ENCODE results near the gene CYP4F22. TPM values are rescaled to one million over a fixed set of nuclear protein-coding genes. Genes with fewer than 3 reads are reported as not detected.
"Not testable (repeated sequence)": the region's sequence is repeated elsewhere in the genome, so short reads cannot be mapped to it uniquely, and the experiment has no call there.

The CYP4F22 gene
- polyA plus RNA-seq = not detected

- Mint-ChIP-seq H3K4me3 (peak within 1 kb of the TSS in 2 of 4 donors; percentile 74 to 85), H3K27me3 (peaks cover 55% of the 10 kb centered on the region), H3K4me1 (peaks cover 0 to 6% (median 5%) of the 10 kb centered on the region in 3 donors), H3K9me3 (peaks cover 0 to 2% (median 0%) of the 10 kb centered on the region in 3 donors), H3K36me3 (no peaks in the 10 kb centered on the region), H3K27ac (no peak within 1 kb of the TSS)
Observed at GRCh38 chr19:15508035-15508710, at the start of gene CYP4F22. TSS of gene CYP4F22 (plus strand) at chr19:15508525. CDS start at chr19:15525337, 16,812 bp downstream.

GRCh38 chr19:15461694-15462093, 46.6 kb upstream of the CYP4F22 start:
- peak overlapping the region; percentile 39 to 81 (median 67) for H3K27ac Mint-ChIP-seq
- peak overlapping the region in 1 of 4 donors; percentile 34 for H3K4me3 Mint-ChIP-seq
- H3K4me1 Mint-ChIP-seq = peaks cover 16 to 19% (median 17%) of the 10 kb centered on the region in 3 donors

GRCh38 chr19:15463861-15464371, 44.4 kb upstream of the CYP4F22 start:
- peaks cover 25 to 35% (median 27%) of the 10 kb centered on the region in 3 donors for H3K4me1 Mint-ChIP-seq
- H3K27me3 Mint-ChIP-seq = peaks cover 8% of the 10 kb centered on the region
- peaks cover 7% of the 10 kb centered on the region for H3K36me3 Mint-ChIP-seq
- peak overlapping the region; percentile 92 to 94 (median 92) for H3K27ac Mint-ChIP-seq
- no peaks in the 10 kb centered on the region for H3K9me3 Mint-ChIP-seq
- peak overlapping the region; percentile 91 to 98 (median 96) for H3K4me3 Mint-ChIP-seq

More at GRCh38 chr19:15461694-15462093, 46.6 kb upstream of the CYP4F22 start:
- Mint-ChIP-seq H3K36me3 (peaks cover 6% of the 10 kb centered on the region), H3K9me3 (no peaks in the 10 kb centered on the region), H3K27me3 (no peaks in the 10 kb centered on the region)

GRCh38 chr19:15464394-15465385, 43.6 kb upstream of the CYP4F22 start, which contains the start of gene RASAL3:
TSS of gene RASAL3 (minus strand) at chr19:15464544. CDS start at chr19:15464358, 186 bp downstream.
- Mint-ChIP-seq H3K9me3 (no peaks in the 10 kb centered on the region), H3K27ac (peak within 1 kb of the TSS; percentile 92 to 94 (median 93)), H3K27me3 (peaks cover 14% of the 10 kb centered on the region), H3K36me3 (peaks cover 7% of the 10 kb centered on the region), H3K4me3 (peak within 1 kb of the TSS; percentile 91 to 98 (median 96)), H3K4me1 (peaks cover 30 to 40% (median 31%) of the 10 kb centered on the region in 3 donors)

DNA sequence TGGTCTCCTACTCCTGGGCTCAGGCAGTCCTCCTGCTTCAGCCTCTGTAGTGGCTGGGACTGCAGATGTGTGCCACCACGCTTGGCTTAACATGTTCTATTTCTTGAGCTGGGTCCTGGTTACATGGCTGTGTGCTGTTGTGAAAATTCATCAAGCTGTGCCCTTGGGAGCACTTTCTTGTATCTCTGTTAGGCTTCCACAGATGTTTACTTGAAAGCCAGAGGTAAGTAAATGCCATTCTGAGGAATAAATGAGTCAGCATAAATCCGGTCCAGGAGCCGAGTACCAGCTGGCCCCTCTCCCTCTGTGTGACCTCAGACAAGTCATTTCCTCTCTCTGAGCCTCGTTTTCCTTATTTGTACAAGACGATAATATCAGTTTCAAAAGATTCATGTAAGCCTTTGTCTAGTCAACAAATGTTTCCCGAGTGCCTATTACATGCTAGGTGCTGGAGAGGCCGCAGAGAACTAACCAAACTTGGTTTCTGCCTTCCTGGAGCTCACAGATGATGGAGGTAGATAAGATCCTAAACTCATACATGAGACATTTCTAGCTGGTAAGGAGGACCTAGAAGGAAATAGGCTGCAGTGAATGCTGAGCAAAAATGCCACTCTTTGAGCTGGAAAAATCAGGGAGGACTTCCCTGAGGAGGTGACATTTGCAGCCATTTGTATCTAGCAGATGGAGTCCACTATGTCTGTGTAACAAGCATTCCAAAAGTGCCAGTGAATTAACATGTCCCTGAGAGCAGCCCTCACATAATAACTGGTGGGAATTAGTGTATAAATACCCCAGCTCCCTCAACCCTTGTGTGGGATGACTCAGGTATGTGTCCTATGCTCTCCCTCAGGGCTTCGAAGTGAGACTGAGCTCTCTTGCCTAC, 41.2 kb upstream of the CYP4F22 start:
- Mint-ChIP-seq H3K9me3 (no peaks in the 10 kb centered on the region), H3K36me3 (peaks cover 3% of the 10 kb centered on the region), H3K4me1 (peaks cover 30 to 43% (median 35%) of the 10 kb centered on the region in 3 donors), H3K27ac (peak overlapping the region; percentile 7 to 18 (median 13)), H3K27me3 (peaks cover 23% of the 10 kb centered on the region), H3K4me3 (peak overlapping the region in 3 of 4 donors; percentile 34 to 69 (median 68))

- peaks cover 3% of the 10 kb centered on the region for H3K36me3 Mint-ChIP-seq
- H3K27me3 Mint-ChIP-seq = peaks cover 23% of the 10 kb centered on the region
- H3K4me3 Mint-ChIP-seq = peak overlapping the region in 1 of 4 donors; percentile 45
- H3K4me1 Mint-ChIP-seq = peaks cover 27 to 39% (median 35%) of the 10 kb centered on the region in 3 donors
- H3K9me3 Mint-ChIP-seq = no peaks in the 10 kb centered on the region
- H3K27ac Mint-ChIP-seq = peak overlapping the region in 1 of 3 donors; percentile 18
Observed at GRCh38 chr19:15467734-15468214, 40.6 kb upstream of the CYP4F22 start.

- Mint-ChIP-seq H3K9me3 (no peaks in the 10 kb centered on the region), H3K27ac (peak overlapping the region in 1 of 3 donors; percentile 16), H3K4me1 (peaks cover 28 to 39% (median 28%) of the 10 kb centered on the region in 3 donors), H3K36me3 (peaks cover 3% of the 10 kb centered on the region), H3K27me3 (peaks cover 23% of the 10 kb centered on the region), H3K4me3 (peak overlapping the region; percentile 24 to 90 (median 84))
Observed at GRCh38 chr19:15468675-15469512, 39.4 kb upstream of the CYP4F22 start.

- peaks cover 3% of the 10 kb centered on the region for H3K36me3 Mint-ChIP-seq
- no peak overlapping the region for H3K27ac Mint-ChIP-seq
- peaks cover 23% of the 10 kb centered on the region for H3K27me3 Mint-ChIP-seq
- peaks cover 22 to 35% (median 24%) of the 10 kb centered on the region in 3 donors for H3K4me1 Mint-ChIP-seq
- H3K9me3 Mint-ChIP-seq = no peaks in the 10 kb centered on the region
- peak overlapping the region; percentile 78 to 90 (median 84) for H3K4me3 Mint-ChIP-seq
Observed at GRCh38 chr19:15469513-15470297, 38.6 kb upstream of the CYP4F22 start.

GRCh38 chr19:15471639-15472101, 36.7 kb upstream of the CYP4F22 start:
- Mint-ChIP-seq H3K9me3 (no peaks in the 10 kb centered on the region), H3K4me3 (peak overlapping the region in 2 of 4 donors; percentile 39 to 70), H3K27me3 (peaks cover 23% of the 10 kb centered on the region), H3K27ac (no peak overlapping the region), H3K4me1 (peaks cover 18 to 29% (median 21%) of the 10 kb centered on the region in 3 donors), H3K36me3 (peaks cover 3% of the 10 kb centered on the region)

DNA sequence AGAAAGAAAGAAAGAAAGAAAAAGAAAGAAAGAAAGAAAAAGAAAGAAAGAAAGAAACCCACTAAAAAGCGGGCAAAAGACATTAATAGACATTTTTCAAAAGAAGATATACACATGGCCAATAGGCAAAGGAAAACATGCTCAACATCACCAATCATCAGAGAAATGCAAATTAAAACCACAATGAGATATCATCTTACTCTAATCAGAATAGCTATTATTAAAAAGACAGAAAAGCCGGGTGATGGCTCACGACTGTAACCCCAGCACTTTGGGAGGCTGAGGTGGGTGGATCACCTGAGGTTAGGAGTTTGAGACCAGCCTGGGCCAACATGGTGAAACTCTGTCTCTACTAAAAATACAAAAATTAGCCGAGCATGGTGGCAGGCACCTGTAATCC, 34.5 kb upstream of the CYP4F22 start:
- H3K36me3 Mint-ChIP-seq, H3K27ac Mint-ChIP-seq, H3K9me3 Mint-ChIP-seq: not testable (repeated sequence)
- Mint-ChIP-seq H3K27me3 (peaks cover 16% of the 10 kb centered on the region), H3K4me1 (peaks cover 9 to 15% (median 13%) of the 10 kb centered on the region in 3 donors), H3K4me3 (peak overlapping the region in 1 of 4 donors; percentile 57)

GRCh38 chr19:15475169-15475568, 33.2 kb upstream of the CYP4F22 start:
- Mint-ChIP-seq H3K27me3 (peaks cover 6% of the 10 kb centered on the region), H3K9me3 (no peaks in the 10 kb centered on the region), H3K36me3 (no peaks in the 10 kb centered on the region), H3K4me1 (peaks cover 0 to 9% (median 4%) of the 10 kb centered on the region in 3 donors), H3K27ac (no peak overlapping the region), H3K4me3 (no peak overlapping the region)

DNA sequence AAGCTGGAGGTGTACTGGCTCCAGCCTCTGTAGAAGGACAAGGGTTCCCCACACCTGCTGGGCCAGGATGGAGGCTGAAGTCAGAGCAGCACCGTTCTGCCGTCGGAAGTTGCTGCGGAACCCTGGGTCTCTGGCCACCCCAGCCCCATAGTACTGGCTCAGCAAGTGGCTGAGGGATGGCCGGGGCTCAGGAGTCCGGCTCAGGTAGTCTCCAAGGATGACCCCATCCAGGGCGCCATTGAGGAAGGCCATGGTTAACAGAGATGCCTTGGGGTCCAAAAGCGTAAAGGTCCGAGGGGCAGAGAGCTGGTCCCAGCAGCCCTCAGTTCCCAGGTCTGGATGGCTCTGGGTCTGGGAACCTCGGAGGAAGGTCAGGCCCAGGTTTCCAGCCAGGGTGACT, 32.7 kb upstream of the CYP4F22 start:
- Mint-ChIP-seq H3K4me1 (peaks cover 0 to 9% (median 4%) of the 10 kb centered on the region in 3 donors), H3K4me3 (no peak overlapping the region), H3K27ac (no peak overlapping the region), H3K36me3 (no peaks in the 10 kb centered on the region), H3K9me3 (no peaks in the 10 kb centered on the region), H3K27me3 (peaks cover 6% of the 10 kb centered on the region)
